HG03575 (cell line): Measurements from ENCODE around the gene EDN3.
"Not testable (repeated sequence)": the region's sequence is repeated elsewhere in the genome, so short reads cannot be mapped to it uniquely, and the experiment has no call there.

Experiments
- ATAC-seq: cut with Tn5 transposase; IDR thresholded peaks from one replicate; pipeline ENCODE4 v1.9.1; 2021; ENCODE audit not compliant: unreplicated experiment, insufficient number of reproducible peaks, low FRiP score; ENCODE audit errors: extremely low read depth

EDN3 gene

GRCh38 chr20:59331721-59332329, 31.4 kb downstream of the EDN3 start:
- no peak for ATAC-seq

- no peak for ATAC-seq
These were observed 32.9 kb downstream of the EDN3 start for GRCh38 chr20:59333260-59333845.

- ATAC-seq, result no peak
These were observed 33.5 kb downstream of the EDN3 start for GRCh38 chr20:59333951-59334350.

GRCh38 chr20:59334651-59335300, 34.4 kb downstream of the EDN3 start:
- ATAC-seq, result no peak

- ATAC-seq, result no peak
These were observed 35.0 kb downstream of the EDN3 start for GRCh38 chr20:59335377-59335776.

- no peak for ATAC-seq
These were observed 36.1 kb downstream of the EDN3 start for GRCh38 chr20:59336540-59336939.

GRCh38 chr20:59338444-59338843, 38.0 kb downstream of the EDN3 start:
- not testable (repeated sequence) for ATAC-seq

- no peak for ATAC-seq
These were observed 39.9 kb downstream of the EDN3 start for GRCh38 chr20:59340201-59340885.

- not testable (repeated sequence) for ATAC-seq
These were observed 41.0 kb downstream of the EDN3 start for GRCh38 chr20:59341285-59342022.

- ATAC-seq, result no peak
These were observed 41.9 kb downstream of the EDN3 start for GRCh38 chr20:59342023-59342957.

GRCh38 chr20:59346061-59346460, 45.6 kb downstream of the EDN3 start:
- no peak for ATAC-seq

- ATAC-seq, result no peak
These were observed 48.9 kb downstream of the EDN3 start for GRCh38 chr20:59349277-59349676.

- no peak for ATAC-seq
These were observed 50.1 kb downstream of the EDN3 start for GRCh38 chr20:59350330-59351156.

- no peak for ATAC-seq
These were observed 51.0 kb downstream of the EDN3 start for GRCh38 chr20:59351157-59352040.

GRCh38 chr20:59352541-59352940, 52.1 kb downstream of the EDN3 start:
- ATAC-seq, result no peak

GRCh38 chr20:59352990-59353389, 52.6 kb downstream of the EDN3 start:
- no peak for ATAC-seq

- ATAC-seq, result no peak
These were observed 54.0 kb downstream of the EDN3 start for GRCh38 chr20:59354460-59354859.
